Left hindlimb (tissue), 1 donor: ENCODE data around the gene IRF3.
A peak's percentile ranks its signal among the peaks of the same experiment; 100 is the strongest.

ENCODE experiments used
- DNase-seq: peaks from one replicate; pipeline ENCODE4 v3.0.0-alpha.2; 2018

IRF3 gene

DNA sequence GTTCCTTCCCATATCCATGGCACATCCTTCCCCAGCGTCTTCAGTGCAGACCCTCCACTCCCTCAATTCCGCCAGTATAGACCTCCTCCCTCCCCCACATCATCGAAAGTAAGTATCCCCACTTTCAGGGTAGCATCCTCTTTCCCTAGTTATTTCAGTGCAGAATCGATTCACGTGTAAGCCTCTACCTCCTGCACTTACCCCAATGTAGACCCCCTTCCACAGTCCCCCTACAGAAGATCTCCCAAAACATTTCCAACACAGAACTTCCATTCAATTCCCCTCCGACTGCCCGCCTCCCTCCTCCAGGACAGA is 664 bp downstream of the IRF3 start:
- DNase-seq: no peak

DNA sequence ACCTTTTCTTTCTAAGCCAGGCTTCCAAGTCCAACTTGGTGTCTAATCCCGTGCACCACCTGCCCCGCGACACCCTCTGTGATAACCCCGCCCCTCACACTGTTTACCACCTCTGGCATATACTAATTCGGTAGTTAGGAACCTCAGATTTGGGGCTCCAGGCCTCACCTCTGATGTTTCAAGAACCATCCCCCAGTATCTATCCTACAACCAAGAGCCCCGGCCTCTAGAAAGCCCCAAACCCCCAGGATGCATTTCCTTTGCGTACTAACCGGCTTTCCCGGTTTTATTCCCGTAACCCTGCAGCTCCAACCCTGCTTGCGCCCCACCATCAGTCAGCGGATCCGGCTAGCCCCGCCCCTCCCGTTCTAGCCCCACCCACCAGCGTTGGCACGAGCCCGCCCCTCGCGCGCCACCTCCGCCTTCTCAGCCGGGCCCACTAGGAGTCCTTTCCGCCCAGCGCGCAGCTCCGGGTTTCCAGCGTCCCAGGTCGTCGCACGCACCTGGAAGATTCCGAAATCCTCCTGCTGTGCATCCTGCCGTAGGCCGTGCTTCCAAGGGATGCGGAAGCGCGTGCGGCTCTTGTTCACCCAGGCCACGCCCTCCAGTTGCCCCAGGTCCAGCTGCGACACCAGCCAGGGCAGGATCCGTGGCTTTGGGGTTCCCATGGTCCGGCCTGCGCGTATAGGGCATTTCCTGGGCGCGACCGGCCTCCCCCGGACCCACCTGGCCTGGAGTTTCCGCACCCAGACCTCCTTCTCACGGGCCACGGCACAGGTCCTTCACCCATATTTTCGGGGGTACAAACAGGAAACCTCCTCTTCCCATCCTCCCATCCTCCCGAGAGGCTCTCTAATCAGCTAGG is 1.3 kb downstream of the IRF3 start:
- peak; percentile 90 for DNase-seq

DNA sequence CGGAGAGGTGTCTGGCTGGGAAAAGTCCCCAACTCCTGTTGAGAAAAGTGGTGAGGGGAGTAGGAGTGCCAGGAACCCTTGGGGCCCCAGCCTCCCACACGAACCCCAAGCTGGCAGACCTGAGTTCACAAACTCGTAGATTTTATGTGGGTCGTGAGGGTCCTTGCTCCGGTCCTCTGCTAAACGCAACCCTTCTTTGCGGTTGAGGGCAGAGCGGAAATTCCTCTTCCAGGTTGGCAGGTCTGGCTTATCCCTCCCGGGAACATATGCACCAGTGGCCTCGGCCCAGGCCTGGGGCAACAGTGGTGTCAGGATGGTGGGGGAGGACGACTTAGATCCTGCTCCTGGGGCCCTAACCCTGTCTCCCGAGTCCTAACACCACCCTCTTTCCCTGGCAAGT is 2.4 kb downstream of the IRF3 start:
- no peak for DNase-seq

DNA sequence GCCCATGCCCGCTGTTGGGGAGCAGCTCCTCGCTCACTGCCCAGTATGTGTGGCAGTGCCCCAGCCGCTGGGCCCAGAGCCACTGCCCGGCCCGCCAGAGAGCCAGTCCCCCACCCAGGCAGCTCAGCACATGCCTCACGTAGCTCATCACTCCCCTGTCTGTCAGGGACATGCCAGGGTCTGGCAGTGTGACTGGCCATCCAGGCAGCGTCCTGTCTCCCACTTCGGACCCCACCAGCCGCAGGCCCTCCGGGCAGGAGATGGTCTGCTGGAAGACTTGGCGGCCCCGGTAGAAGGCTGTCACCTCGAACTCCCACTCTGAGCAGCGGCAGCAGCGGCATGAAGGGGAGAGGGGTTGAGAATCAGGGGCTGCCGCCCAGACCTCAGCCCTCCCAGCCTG is 3.6 kb downstream of the IRF3 start:
- DNase-seq: no peak

DNA sequence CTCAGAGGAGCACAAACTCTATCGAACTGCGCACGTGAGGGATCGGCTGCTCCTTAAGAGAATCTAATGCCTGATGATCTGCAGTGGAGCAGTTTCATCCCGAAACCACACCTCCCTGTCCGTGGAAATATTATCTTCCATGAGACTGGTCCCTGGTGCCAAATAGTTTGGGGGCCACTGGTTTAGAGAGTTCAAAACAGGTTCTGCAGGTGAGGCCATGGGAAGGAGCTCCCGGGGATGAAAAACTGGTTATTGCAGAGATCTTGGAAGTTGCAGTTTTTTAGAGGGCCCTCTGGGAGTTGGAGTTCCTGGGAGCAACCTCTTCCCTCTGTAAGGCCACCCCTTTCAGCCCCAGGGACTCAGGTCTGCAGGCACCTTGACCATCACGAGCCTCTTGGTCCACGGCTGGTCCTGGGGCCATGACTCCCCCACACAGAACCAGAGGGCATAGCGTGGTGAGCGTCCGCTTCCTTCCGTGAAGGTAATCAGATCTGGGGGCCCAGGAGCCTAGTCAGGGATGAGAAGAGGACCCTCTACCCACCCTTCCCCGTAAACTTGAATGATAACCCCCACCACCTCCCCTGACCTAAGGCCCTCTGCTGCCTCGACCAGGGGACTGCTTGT is 5.2 kb downstream of the IRF3 start:
- no peak for DNase-seq

DNA sequence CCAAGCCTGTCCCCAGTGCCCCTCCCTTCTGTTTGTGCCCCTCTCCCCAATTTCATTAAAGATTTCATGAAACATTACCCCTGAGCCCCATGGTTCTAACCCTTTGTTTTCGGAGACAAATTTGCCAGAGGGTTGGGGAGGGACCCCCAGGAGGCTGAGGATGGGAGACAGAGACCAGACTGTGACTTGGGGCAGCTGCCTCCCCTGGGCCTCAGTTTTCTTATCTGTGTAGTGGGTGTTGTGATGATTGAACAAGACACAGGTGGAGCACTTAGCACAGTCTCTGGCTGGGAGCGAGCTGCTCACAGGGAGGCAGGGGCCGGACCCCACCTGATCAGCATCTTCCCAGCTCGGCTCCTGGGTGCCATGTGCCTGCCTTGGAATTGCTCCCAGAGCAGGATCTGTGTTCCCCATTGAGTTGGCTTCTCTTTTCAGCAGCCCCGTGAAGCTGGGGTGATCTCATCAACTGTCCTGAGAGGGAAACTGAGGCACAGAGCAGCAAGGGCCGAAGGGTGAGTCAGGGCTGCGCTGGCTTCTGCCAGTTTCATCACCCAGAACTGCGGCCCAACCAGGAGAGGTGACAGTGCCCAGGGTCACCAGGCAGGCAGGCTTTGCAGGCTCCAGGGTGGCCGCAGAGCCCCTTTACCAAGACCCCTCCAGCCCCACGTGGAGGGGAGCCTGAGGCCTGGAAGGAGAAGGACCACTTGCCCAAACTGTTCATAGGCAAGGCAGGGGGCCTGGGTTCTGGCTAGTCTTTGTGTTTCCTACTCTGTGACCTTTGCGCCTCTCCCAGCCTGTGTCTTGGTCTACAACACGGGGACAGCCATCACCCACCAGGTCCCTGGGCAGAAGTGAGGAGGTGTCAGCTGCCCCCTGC is 6.9 kb downstream of the IRF3 start:
- DNase-seq: no peak

DNA sequence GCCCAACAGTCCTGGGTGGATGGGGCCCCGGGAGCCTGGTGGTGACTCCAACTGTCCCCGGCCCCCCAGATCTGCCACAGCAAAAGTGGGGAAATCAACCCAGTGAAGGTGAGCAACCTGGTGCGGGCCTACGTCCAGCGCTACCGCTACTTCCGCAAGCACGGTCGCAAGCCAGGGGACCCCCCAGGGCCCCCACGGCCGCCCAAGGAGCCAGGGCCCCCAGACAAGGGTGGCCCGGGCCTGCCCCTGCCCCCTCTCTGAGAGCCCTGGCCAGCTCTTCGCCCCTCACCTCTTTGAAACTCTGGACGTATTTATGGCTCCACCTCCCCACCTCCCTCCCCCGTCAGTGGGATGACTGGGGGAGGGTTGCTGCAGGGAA is 7.5 kb downstream of the IRF3 start:
- DNase-seq: no peak

DNA sequence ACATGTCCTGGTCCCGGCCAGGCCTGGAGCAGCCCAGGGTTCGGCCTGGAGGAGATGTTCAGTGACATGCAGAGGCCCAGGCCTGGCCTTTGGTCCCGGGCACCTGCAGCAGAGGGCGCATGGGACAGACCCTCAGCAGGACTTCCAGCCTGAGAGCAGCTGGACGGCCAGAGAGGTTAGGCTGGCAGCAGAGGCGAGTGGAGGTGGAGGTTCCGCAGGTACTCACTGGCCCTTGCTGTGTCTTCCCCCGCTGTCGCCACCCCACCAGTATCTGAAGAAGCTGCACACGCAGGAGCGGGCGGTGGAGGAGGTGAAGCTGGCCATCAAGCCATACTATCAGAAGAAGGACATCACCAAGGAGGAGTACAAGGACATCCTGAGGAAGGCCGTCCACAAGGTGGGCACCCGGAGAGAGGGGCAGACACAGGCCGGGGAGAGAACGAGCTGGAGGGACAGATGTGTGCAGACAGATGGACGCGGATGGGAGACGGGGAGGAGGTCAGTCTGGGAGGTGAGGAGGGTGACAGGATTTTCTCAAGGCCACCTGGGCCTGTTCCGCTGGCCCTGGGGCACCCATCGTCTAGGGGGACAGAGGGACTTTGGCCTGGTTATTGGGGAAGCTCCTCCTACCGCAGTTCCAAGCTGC is 8.0 kb downstream of the IRF3 start:
- no peak for DNase-seq

DNA sequence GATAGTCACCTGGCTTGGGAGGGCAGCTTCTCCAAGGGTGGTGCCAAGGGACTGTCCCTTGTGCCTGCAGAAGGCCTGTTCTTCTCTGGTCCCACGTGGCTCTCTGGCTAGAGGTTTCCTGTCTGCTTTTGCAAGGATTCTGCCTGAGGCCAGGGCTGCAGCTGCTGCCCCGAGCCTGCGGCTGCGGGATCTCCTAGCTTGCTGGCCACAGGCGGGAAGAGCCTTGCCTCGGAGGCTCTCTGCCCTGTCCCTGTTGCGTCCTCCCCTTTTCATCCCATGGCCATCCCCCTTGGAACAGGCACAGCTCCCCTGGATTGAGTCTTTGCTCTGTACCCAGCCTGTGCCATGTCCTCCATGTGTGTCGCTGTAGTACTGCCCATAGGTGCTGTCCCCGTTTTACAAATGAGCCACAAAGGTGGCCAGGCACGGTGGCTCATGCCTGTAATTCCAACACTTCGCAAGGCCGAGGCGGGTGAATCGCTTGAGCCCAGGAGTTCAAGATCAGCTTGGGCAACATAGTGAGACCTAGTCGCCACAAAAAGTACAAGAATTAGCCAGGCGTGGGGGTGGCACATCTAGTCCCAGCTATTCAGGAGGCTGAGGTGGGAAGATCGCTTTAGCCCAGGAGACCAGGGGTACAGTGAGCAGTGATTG is 9.1 kb downstream of the IRF3 start:
- DNase-seq: no peak

DNA sequence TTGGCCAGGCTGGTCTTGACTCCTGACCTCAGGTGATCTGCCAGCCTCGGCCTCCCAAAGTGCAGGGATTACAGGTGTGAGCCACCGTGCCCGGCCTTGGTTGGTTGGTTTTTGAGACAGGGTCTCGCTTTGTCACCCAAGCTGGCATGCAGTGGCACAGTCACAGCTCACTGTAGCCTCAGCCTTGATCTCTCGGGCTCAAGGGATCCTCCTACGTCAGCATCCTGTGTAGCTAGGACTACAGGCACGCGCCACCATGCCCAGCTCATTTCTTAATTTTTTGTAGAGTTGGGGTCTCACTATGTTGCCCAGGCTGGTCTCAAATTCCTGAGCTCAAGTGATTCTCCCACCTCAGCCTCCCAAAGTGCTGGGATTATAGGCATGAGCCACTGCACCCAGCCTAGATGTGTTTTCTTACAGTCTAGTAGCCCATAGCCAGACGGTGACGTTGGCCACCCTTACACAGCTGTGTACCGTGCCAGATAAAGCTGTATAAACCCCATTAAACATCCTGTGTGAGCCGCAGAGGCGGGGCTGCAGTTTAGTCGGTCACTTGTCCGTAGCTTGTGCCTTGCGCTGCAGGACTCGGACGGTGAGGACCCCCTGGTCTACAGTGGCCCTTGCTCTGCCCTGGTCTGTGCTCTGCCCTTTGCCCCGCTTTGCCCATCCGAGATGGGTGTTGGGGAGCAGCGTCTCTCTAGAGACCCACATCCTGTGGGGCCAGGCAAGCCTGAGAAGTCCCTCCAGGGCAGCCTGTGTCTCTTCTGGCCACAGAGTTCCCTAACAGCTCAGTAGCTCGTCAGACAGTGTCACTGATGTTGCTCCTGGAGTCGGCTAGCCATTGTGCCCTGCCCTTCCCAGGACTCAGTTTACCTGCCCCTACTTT is 9.8 kb downstream of the IRF3 start:
- DNase-seq: no peak

DNA sequence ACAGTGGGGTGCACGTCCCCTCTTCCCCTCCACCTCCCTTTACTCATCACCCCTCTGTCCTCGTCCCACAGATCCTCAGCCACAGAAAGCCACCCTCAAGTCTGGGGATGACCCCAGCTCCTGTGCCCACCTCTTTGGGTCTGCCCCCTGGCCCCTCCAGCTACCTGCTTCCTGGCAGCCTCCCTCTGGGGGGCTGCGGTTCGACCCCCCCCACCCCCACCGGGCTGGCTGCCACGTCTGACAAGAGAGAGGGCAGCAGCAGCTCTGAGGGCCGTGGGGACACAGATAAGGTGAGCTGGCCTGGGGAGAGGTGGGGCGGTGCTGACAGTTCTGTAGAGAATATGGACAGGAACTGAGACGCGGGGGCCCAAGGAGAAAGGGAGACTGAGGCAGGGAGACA is 11.1 kb downstream of the IRF3 start:
- no peak for DNase-seq

DNA sequence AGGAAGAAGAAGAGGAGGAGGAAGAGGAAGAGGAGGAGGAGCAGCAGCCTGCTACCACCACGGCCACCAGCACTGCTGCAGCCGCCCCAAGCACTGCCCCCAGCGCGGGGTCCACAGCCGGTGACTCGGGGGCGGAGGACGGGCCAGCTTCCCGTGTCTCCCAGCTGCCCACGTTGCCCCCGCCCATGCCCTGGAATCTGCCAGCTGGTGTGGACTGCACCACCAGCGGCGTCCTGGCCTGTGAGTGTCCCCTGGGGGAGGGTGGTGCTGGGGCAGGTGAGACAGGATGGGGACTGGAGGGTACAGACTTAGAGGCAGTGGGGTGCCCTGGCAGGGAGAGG is 12.2 kb downstream of the IRF3 start:
- DNase-seq: no peak

DNA sequence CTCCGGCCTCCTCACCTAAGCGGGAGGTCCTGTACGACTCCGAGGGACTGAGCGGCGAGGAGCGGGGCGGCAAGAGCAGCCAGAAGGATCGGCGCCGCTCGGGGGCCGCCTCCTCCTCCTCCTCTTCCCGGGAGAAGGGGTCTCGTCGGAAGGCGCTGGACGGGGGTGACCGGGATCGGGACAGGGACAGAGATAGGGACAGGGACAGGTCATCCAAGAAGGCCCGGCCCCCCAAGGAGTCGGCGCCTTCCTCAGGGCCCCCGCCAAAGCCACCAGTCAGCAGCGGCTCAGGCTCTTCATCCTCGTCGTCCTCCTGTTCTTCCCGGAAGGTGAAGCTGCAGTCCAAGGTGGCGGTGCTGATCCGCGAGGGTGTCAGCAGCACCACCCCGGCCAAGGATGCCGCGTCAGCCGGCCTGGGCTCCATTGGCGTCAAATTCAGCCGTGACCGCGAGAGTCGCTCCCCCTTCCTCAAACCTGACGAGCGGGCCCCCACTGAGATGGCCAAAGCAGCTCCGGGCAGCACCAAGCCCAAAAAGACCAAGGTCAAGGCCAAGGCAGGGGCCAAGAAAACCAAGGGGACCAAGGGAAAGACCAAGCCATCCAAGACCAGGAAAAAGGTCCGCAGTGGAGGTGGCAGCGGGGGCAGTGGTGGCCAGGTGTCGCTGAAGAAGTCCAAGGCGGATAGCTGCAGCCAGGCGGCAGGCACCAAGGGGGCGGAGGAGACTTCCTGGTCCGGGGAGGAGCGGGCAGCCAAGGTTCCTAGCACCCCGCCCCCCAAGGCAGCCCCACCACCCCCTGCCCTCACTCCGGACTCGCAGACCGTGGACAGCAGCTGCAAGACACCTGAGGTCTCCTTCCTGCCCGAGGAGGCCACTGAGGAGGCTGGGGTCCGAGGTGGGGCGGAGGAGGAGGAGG is 12.8 kb downstream of the IRF3 start:
- no peak for DNase-seq

DNA sequence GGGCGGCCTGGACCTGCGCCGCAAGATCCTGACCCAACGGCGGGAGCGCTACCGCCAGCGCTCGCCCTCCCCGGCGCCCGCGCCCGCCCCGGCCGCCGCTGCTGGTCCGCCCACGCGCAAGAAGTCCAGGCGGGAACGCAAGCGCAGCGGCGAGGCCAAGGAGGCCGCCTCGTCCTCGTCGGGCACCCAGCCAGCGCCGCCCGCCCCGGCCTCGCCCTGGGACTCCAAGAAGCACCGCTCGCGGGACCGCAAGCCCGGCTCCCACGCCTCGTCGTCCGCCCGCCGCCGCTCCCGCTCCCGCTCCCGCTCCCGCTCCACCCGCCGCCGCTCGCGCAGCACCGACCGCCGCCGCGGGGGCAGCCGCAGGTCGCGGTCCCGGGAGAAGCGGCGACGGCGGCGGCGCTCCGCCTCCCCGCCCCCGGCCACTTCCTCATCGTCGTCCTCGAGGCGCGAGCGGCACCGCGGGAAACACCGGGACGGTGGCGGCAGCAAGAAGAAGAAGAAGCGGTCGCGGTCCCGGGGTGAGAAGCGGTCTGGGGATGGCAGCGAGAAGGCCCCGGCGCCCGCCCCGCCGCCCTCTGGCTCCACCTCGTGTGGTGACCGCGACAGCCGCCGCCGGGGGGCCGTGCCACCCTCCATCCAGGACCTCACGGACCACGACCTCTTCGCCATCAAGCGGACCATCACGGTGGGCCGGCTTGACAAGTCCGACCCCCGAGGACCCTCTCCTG is 13.7 kb downstream of the IRF3 start:
- no peak for DNase-seq

DNA sequence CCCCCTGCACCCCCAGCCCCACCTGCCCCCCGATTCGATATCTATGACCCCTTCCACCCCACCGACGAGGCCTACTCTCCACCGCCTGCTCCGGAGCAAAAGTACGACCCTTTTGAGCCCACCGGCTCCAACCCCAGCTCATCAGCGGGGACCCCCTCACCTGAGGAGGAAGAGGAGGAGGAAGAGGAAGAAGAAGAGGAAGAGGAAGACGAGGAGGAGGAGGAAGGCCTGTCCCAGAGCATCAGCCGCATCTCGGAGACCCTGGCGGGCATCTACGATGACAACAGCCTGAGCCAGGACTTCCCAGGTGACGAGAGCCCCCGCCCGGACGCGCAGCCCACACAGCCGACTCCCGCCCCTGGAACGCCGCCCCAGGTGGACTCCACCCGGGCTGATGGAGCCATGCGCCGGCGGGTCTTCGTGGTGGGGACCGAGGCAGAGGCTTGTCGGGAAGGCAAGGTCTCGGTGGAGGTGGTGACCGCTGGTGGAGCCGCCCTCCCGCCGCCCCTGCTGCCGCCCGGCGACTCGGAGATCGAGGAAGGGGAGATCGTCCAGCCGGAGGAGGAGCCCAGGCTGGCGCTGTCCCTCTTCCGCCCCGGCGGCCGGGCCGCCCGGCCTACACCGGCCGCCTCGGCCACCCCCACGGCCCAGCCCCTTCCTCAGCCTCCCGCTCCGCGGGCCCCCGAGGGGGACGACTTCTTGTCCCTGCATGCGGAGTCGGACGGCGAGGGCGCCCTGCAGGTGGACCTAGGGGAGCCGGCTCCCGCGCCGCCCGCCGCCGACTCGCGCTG is 14.4 kb downstream of the IRF3 start:
- no peak for DNase-seq

DNA sequence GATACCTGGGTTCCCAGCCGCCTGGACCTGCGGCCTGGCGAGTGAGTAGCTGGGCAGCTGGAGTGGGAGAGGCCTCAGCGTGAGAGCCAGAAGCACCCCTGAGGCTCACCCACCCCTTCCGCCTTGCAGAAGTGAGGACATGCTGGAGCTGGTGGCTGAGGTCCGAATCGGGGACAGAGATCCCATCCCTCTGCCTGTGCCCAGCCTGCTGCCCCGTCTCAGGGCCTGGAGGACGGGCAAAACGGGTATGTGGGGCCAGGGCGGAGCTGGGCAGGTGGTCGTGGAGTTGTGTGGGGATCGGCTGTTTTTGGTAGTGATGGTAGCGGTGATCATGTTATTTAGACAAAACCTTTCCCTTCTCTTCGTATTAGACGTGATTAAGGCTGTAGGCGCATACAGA is 19.1 kb downstream of the IRF3 start:
- DNase-seq: no peak

DNA sequence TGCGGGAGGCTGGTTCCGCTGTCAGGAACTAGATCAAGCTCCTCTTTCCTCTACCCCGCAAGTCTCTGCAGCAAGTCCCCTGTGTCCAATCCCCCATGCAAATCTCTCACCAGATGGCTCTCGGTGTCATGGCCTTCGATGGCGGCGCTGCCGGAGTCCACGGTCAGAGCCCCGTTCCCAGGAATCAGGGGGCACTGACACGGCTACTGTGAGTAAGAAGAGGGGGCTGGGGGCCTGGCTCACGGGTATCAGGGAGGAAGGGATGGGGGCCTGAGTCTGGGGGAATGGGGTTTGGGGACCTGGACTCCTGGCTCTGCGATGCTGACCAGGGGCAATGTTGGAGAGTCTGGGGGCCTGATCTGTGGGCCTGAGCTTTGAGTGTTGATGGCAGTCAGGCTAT is 19.7 kb downstream of the IRF3 start:
- no peak for DNase-seq

DNA sequence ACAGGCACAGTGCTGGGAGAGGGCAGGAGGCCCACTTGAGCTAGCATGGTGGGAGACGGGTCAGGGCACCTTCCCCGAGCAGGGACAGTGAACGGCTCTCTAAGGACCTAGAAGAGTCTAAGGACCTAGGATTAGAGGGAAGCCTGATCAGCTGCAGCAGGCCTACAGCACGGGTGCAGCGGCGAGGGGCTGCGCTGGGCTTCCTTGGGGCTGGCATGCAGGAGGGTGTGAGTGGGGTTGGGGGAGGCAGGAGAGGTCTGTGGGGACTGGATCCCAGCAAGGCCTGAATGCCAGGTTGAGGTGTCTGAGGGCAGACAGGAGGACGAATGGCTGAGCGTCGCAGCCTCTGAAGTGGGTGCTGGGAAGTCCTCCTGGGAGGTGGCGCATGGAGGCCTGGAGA is 20.1 kb downstream of the IRF3 start:
- no peak for DNase-seq

DNA sequence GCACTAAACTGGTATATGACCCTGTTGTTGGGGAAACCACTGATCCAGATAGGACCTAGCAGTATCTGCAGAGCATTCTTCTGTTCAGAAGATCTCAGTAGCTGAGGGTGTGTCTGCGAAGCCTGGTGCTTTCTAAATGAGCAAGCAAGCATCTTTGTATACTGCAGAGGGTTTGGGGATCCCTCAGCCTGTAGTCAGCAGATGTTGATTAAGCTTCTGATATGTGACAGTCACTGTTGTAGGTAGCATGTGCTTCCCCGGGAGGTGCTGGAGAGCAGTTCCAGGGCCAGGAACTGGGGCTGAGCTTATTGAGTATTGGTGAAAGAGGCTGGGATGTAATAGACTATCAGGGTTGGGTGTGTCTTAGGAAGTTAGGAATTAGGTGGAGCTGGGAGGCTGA is 22.2 kb downstream of the IRF3 start:
- no peak for DNase-seq
